Naive thymus-derived CD8-positive, alpha-beta T cell (primary cell): Measurements from ENCODE around the gene SARS1. TPM values are rescaled to one million over a fixed set of nuclear protein-coding genes. Genes with fewer than 3 reads are reported as not detected.
A peak's percentile ranks its signal among the peaks of the same experiment; 100 is the strongest.

Experiments
- ATAC-seq, 2 donors: fragments of 150-1000 bp; cut with Tn5 transposase in 1 of 2; sonication (Bioruptor Pico), chemical (Tn5 transposase) in 1 of 2; 1 replicate in 1 of 2; 2 replicates in 1 of 2; pipeline ENCODE4 v1.10.0; 2021; ENCODE audit warnings: mild to moderate bottlenecking in 2 of 2, moderate library complexity in 2 of 2
- POLR2A ChIA-PET: fragments of 350-600 bp; sonication (Branson Sonifier 250); formaldehyde crosslinking; loops from one replicate; lab custom pipeline; 2021; ENCODE audit warnings: antibody characterized with exemption; lab: Charles Lee
- DNase-seq, 10 donors: peaks; one replicate each; pipeline versions ENCODE4 v3.0.0 to v3.0.0-alpha.2; 2020 to 2022
- H3K27ac Mint-ChIP-seq, 10 donors: one replicate each; pipeline ENCODE4 v1.8.0; 2020 to 2022; ENCODE audit warnings: mild to moderate bottlenecking in 10 of 10, mixed read lengths in 10 of 10, moderate library complexity in 4 of 10, inconsistent platforms in 1 of 10
- H3K27me3 Mint-ChIP-seq, 5 donors: one replicate each; pipeline ENCODE4 v1.8.0; 2021 to 2022; ENCODE audit warnings: mixed read lengths in 5 of 5
- H3K36me3 Mint-ChIP-seq, 3 donors: one replicate each; pipeline ENCODE4 v1.8.0; 2020 to 2022; ENCODE audit warnings: mixed read lengths in 3 of 3, mild to moderate bottlenecking in 2 of 3, inconsistent platforms in 1 of 3
- H3K4me1 Mint-ChIP-seq, 4 donors: one replicate each; pipeline ENCODE4 v1.8.0; 2021 to 2022; ENCODE audit warnings: mixed read lengths in 4 of 4
- H3K4me3 Mint-ChIP-seq, 10 donors: one replicate each; pipeline ENCODE4 v1.8.0; 2020 to 2022; ENCODE audit warnings: mild to moderate bottlenecking in 10 of 10, mixed read lengths in 10 of 10, moderate library complexity in 6 of 10, inconsistent platforms in 1 of 10
- H3K9me3 Mint-ChIP-seq, 9 donors: one replicate each; pipeline ENCODE4 v1.8.0; 2020 to 2022; ENCODE audit warnings: mixed read lengths in 9 of 9, mild to moderate bottlenecking in 3 of 9, inconsistent platforms in 1 of 9, moderate library complexity in 1 of 9
- polyA plus RNA-seq, 3 donors: library from polyadenylated mRNA; unstranded; fragments of 300-500 nt; fragmentation: Illumina TruSeq; gene quantifications; one replicate each; pipeline ENCODE4 v1.2.3, GENCODE V29; 2021
- total RNA-seq, 8 experiments: library from RNA in 2 of 8; stranded (reverse) in 2 of 8; gene quantifications; one replicate each; pipeline ENCODE4 v1.2.3 and lab custom pipeline; 2021 to 2026

The SARS1 gene
- total and polyA plus RNA-seq, 5 experiments from 2014 or later = 117 to 211 (median 154) TPM

DNA sequence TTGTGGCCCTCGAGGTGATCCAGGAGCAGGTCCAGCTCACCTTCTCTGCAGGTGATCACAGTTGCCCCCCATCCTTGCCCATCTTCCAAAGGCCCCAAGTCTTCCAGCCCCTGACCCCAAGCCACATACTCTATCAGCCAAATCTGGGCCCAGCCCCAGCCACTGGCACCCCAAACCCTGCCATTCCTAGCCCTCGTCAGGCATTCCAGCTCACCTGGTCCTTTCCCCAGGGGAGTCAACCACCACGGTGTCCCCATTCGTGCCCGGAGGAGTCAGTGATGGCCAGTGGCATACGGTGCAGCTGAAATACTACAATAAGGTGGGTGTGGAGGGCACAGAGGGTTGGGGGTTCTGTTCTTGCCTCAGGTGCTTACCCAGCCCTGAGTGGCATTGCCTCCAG is 47.9 kb downstream of the SARS1 start:
- H3K27me3 Mint-ChIP-seq = no peaks in the 10 kb centered on the region
- no peaks in the 10 kb centered on the region for H3K36me3 Mint-ChIP-seq
- H3K27ac Mint-ChIP-seq = no peak overlapping the region
- H3K9me3 Mint-ChIP-seq = no peaks in the 10 kb centered on the region
- H3K4me3 Mint-ChIP-seq = no peak overlapping the region
- ATAC-seq = no peak
- DNase-seq = no peak
- H3K4me1 Mint-ChIP-seq = peaks cover 4 to 10% (median 5%) of the 10 kb centered on the region in 4 donors
- POLR2A ChIA-PET = no interaction called here

DNA sequence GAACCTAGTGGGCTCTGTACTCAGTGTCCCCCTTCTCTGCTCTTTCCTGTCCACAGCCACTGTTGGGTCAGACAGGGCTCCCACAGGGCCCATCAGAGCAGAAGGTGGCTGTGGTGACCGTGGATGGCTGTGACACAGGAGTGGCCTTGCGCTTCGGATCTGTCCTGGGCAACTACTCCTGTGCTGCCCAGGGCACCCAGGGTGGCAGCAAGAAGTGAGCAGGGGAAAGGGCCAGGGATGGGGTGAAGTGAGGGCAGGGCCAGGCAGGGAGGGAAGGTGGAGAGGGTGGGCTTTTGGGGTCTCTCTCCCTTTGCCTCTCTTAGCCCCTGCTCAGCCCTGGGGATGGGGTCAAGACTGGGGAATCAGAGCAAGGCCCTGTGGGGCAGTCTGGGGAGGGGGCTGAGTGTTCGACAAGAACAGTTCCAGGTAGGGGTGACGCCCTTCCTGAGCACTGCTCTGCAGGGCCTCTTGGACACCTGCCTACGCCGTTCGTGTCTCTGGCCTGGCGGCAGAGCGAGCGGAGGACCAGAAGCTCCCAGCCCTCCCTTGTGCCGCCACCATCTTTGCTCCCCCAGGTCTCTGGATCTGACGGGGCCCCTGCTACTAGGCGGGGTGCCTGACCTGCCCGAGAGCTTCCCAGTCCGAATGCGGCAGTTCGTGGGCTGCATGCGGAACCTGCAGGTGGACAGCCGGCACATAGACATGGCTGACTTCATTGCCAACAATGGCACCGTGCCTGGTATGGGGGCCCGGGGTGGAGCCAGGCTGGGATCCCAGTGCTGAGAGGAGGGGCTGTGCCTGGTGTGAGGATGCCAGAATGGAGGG is 48.7 kb downstream of the SARS1 start:
- H3K4me1 Mint-ChIP-seq = peaks cover 2 to 10% (median 5%) of the 10 kb centered on the region in 4 donors
- H3K36me3 Mint-ChIP-seq = no peaks in the 10 kb centered on the region
- POLR2A ChIA-PET = no interaction called here
- ATAC-seq (no peak), DNase-seq (no peak)
- no peaks in the 10 kb centered on the region for H3K9me3 Mint-ChIP-seq
- no peak overlapping the region for H3K4me3 Mint-ChIP-seq
- no peaks in the 10 kb centered on the region for H3K27me3 Mint-ChIP-seq
- no peak overlapping the region for H3K27ac Mint-ChIP-seq

GRCh38 chr1:109263234-109263596 is 49.5 kb downstream of the SARS1 start:
- POLR2A ChIA-PET = interaction anchor here (1.3 kb wide), 1 partner anchor 135 kb away, joined by 3 read pairs; no protein-coding TSS in a partner anchor
- DNase-seq = no peak
- Mint-ChIP-seq H3K4me3 (no peak overlapping the region), H3K9me3 (no peaks in the 10 kb centered on the region), H3K36me3 (peaks cover 0 to 2% (median 0%) of the 10 kb centered on the region in 3 donors), H3K27ac (no peak overlapping the region), H3K4me1 (peaks cover 4 to 10% (median 5%) of the 10 kb centered on the region in 4 donors), H3K27me3 (no peaks in the 10 kb centered on the region)
- ATAC-seq = peak; percentile 23 to 32

DNA sequence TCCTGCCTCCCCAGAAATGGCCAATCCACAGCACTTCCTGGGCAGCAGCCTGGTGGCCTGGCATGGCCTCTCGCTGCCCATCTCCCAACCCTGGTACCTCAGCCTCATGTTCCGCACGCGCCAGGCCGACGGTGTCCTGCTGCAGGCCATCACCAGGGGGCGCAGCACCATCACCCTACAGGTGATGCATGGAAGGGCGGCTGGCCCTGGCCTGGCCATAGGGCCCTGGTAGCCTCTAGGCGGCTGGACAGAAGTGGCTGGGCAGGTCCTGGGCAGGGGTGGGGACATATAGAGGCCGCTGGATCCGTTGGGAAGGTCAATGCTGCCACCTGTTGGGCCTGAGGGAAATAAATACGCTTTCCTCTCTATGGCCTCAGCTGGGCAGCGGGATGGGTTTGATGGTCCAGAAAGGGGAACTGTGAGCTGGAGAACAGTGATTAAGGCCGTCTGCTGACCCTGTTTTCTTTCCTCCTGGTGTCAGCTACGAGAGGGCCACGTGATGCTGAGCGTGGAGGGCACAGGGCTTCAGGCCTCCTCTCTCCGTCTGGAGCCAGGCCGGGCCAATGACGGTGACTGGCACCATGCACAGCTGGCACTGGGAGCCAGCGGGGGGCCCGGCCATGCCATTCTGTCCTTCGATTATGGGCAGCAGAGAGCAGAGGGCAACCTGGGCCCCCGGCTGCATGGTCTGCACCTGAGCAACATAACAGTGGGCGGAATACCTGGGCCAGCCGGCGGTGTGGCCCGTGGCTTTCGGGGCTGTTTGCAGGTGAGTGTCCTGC is 50.1 kb downstream of the SARS1 start:
- ATAC-seq = peak; percentile 91 to 100
- Mint-ChIP-seq H3K27ac (peak overlapping the region in 2 of 10 donors; percentile 49 to 71), H3K27me3 (no peaks in the 10 kb centered on the region), H3K36me3 (peaks cover 0 to 2% (median 0%) of the 10 kb centered on the region in 3 donors), H3K9me3 (no peaks in the 10 kb centered on the region), H3K4me1 (peaks cover 4 to 10% (median 5%) of the 10 kb centered on the region in 4 donors), H3K4me3 (no peak overlapping the region)
- POLR2A ChIA-PET = interaction anchor here (1.3 kb wide), 1 partner anchor 135 kb away, joined by 3 read pairs; no protein-coding TSS in a partner anchor
- DNase-seq = peak; percentile 53 to 83 (median 70)

DNA sequence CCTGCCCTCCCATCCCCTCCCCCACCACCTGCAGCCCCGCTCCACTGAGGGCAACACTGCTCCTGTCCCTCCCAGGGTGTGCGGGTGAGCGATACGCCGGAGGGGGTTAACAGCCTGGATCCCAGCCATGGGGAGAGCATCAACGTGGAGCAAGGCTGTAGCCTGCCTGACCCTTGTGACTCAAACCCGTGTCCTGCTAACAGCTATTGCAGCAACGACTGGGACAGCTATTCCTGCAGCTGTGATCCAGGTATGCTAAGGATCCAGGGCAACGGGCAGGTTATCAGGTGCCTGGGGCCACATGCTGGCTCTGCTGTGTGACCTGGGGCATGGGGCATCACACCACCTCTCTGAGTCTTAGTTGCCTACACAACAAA is 50.6 kb downstream of the SARS1 start:
- no peak overlapping the region for H3K4me3 Mint-ChIP-seq
- no peak for ATAC-seq
- POLR2A ChIA-PET = interaction anchor here (1.3 kb wide), 1 partner anchor 134 kb away, joined by 3 read pairs; no protein-coding TSS in a partner anchor
- no peaks in the 10 kb centered on the region for H3K9me3 Mint-ChIP-seq
- no peak overlapping the region for H3K27ac Mint-ChIP-seq
- no peak for DNase-seq
- no peaks in the 10 kb centered on the region for H3K27me3 Mint-ChIP-seq
- peaks cover 4 to 10% (median 5%) of the 10 kb centered on the region in 4 donors for H3K4me1 Mint-ChIP-seq
- peaks cover 0 to 2% (median 0%) of the 10 kb centered on the region in 3 donors for H3K36me3 Mint-ChIP-seq

DNA sequence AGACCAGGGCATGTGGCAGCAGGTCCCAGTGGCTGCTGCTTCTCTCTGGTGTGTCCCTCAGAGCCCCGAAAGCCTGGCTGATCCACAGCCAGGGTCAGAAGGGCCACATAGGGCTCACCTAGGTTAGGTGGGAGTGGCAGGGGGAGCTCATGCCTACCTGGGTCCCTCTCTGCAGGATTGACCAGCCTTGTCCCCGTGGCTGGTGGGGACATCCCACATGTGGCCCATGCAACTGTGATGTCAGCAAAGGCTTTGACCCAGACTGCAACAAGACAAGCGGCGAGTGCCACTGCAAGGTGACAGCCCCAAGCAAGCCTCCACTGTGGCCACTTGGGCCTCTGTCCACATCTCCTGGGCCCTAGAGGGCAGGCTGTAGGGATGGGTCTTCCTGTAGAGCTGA is 51.3 kb downstream of the SARS1 start:
- POLR2A ChIA-PET = no interaction called here
- DNase-seq (no peak), ATAC-seq (no peak)
- Mint-ChIP-seq H3K9me3 (no peaks in the 10 kb centered on the region), H3K4me3 (no peak overlapping the region), H3K27ac (no peak overlapping the region), H3K27me3 (no peaks in the 10 kb centered on the region), H3K4me1 (peaks cover 5 to 10% (median 6%) of the 10 kb centered on the region in 4 donors), H3K36me3 (peaks cover 0 to 4% (median 0%) of the 10 kb centered on the region in 3 donors)

GRCh38 chr1:109265741-109266330 is 52.1 kb downstream of the SARS1 start:
- H3K36me3 Mint-ChIP-seq = peaks cover 0 to 8% (median 0%) of the 10 kb centered on the region in 3 donors
- no peaks in the 10 kb centered on the region for H3K27me3 Mint-ChIP-seq
- H3K4me1 Mint-ChIP-seq = peaks cover 5 to 10% (median 6%) of the 10 kb centered on the region in 4 donors
- DNase-seq (peak in 1 of 10 donors; percentile 46), ATAC-seq (no peak)
- POLR2A ChIA-PET = no interaction called here
- H3K4me3 Mint-ChIP-seq = no peak overlapping the region
- no peaks in the 10 kb centered on the region for H3K9me3 Mint-ChIP-seq
- no peak overlapping the region for H3K27ac Mint-ChIP-seq

DNA sequence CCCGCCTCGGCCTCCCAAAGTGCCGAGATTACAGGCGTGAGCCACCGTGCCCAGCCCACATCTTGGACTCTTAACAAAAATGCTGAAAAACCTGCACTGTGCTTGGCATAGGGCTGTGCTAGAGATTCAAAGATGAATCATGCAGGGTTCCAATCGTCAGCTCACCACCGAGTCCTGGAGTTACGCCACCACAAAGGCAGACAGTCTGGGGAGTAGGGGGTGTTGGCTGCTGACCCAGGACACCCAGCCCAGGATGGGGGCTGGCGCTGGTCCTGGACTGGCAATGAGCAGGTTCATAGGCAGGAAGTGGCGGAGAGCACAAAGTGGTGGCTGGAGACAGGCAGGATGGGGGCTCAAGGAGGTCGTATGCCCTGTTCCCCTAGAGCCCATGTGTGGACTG is 53.2 kb downstream of the SARS1 start:
- ATAC-seq (no peak), DNase-seq (peak in 1 of 10 donors; percentile 55)
- H3K9me3 Mint-ChIP-seq = no peaks in the 10 kb centered on the region
- peaks cover 5 to 10% (median 6%) of the 10 kb centered on the region in 4 donors for H3K4me1 Mint-ChIP-seq
- H3K27me3 Mint-ChIP-seq = no peaks in the 10 kb centered on the region
- H3K27ac Mint-ChIP-seq = no peak overlapping the region
- POLR2A ChIA-PET = no interaction called here
- H3K36me3 Mint-ChIP-seq = peaks cover 0 to 12% (median 0%) of the 10 kb centered on the region in 3 donors
- no peak overlapping the region for H3K4me3 Mint-ChIP-seq

GRCh38 chr1:109267743-109268300 is 54.1 kb downstream of the SARS1 start:
- Mint-ChIP-seq H3K36me3 (peaks cover 0 to 12% (median 0%) of the 10 kb centered on the region in 3 donors), H3K27ac (peak overlapping the region in 2 of 10 donors; percentile 28 to 51), H3K4me1 (peaks cover 5 to 10% (median 6%) of the 10 kb centered on the region in 4 donors), H3K9me3 (no peaks in the 10 kb centered on the region), H3K4me3 (no peak overlapping the region), H3K27me3 (no peaks in the 10 kb centered on the region)
- no peak for ATAC-seq
- POLR2A ChIA-PET = no interaction called here
- peak in 1 of 10 donors; percentile 57 for DNase-seq

- peaks cover under 1 to 3% (median 2%) of the 10 kb centered on the region in 4 donors for H3K4me1 Mint-ChIP-seq
- DNase-seq = peak in 1 of 10 donors; percentile 43
- H3K9me3 Mint-ChIP-seq = no peaks in the 10 kb centered on the region
- no peak overlapping the region for H3K4me3 Mint-ChIP-seq
- peak overlapping the region in 1 of 10 donors; percentile 28 for H3K27ac Mint-ChIP-seq
- no peaks in the 10 kb centered on the region for H3K27me3 Mint-ChIP-seq
- H3K36me3 Mint-ChIP-seq = peaks cover 0 to 12% (median 0%) of the 10 kb centered on the region in 3 donors
- POLR2A ChIA-PET = no interaction called here
- no peak for ATAC-seq
These were observed 54.9 kb downstream of the SARS1 start for GRCh38 chr1:109268431-109269211.

DNA sequence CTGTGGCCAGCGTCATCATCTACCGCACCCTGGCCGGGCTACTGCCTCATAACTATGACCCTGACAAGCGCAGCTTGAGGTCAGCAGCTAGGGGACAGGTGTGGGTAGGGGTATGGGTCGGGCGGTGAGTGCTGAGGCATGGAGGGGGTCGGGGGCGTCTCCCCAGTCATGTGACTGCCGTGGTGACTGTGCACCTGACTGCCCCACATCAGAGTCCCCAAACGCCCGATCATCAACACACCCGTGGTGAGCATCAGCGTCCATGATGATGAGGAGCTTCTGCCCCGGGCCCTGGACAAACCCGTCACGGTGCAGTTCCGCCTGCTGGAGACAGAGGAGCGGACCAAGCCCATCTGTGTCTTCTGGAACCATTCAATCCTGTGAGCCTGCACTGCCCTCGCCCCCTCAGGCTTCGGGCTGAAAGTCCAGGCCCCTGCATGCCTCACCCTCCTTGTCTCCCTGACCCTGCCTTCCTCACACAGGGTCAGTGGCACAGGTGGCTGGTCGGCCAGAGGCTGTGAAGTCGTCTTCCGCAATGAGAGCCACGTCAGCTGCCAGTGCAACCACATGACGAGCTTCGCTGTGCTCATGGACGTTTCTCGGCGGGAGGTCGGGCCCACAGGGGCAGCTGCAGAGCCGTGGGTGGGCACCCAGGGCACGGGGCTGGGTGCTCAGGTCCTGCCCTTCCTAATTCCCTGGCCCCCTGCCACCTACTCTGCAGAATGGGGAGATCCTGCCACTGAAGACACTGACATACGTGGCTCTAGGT is 55.7 kb downstream of the SARS1 start:
- no peaks in the 10 kb centered on the region for H3K9me3 Mint-ChIP-seq
- H3K4me3 Mint-ChIP-seq = no peak overlapping the region
- no peak overlapping the region for H3K27ac Mint-ChIP-seq
- POLR2A ChIA-PET = no interaction called here
- H3K27me3 Mint-ChIP-seq = no peaks in the 10 kb centered on the region
- no peak for ATAC-seq
- H3K4me1 Mint-ChIP-seq = peaks cover 0 to 6% (median 2%) of the 10 kb centered on the region in 4 donors
- DNase-seq = peak in 1 of 10 donors; percentile 61
- peaks cover 0 to 12% (median 0%) of the 10 kb centered on the region in 3 donors for H3K36me3 Mint-ChIP-seq
